Gastrocnemius medialis (tissue), 4 donors: ENCODE measurements around the gene GAP43. TPM values are rescaled to one million over a fixed set of nuclear protein-coding genes. Genes with fewer than 3 reads are reported as not detected.

Experiments
- ATAC-seq, 2 donors: fragments of 150-250 bp; one replicate each; pipeline ENCODE4 v1.9.1; 2016
- DNase-seq, 2 donors: peaks; one replicate each; pipeline ENCODE4 v3.0.0-alpha.2; 2019
- H3K27ac ChIP-seq, 4 donors: fragments of 200-600 bp; sonication (generic); 1 replicate in 1 of 4; 2 replicates in 3 of 4; pipeline ENCODE4 v1.5.1; 2016 to 2018; ENCODE audit warnings: mild to moderate bottlenecking in 2 of 4, moderate library complexity in 1 of 4
- H3K27me3 ChIP-seq, 3 donors: fragments of 200-600 bp; sonication (generic) in 2 of 3; 1 replicate in 1 of 3; 2 replicates in 2 of 3; pipeline versions ENCODE4 v1.5.1 to v1.6.0; 2016 to 2019; ENCODE audit warnings: mild to moderate bottlenecking in 1 of 3, moderate library complexity in 1 of 3
- H3K36me3 ChIP-seq, 2 donors: fragments of 200-600 bp; sonication (generic) in 1 of 2; one replicate each; pipeline ENCODE4 v1.5.1; 2017 to 2018
- H3K4me1 ChIP-seq, 2 donors: fragments of 200-600 bp; sonication (generic) in 1 of 2; one replicate each; pipeline ENCODE4 v1.5.1; 2016 to 2017; ENCODE audit warnings: mild to moderate bottlenecking in 2 of 2
- H3K4me3 ChIP-seq, 4 donors: fragments of 200-600 bp; sonication (generic) in 3 of 4; 1 replicate in 1 of 4; 2 replicates in 3 of 4; pipeline ENCODE4 v1.5.1; 2016 to 2019; ENCODE audit warnings: mild to moderate bottlenecking in 2 of 4
- H3K9me3 ChIP-seq, 3 donors: fragments of 200-600 bp; sonication (generic) in 2 of 3; 1 replicate in 1 of 3; 2 replicates in 2 of 3; pipeline ENCODE4 v1.5.1; 2016 to 2019
- CTCF ChIP-seq, 5 experiments: fragments of 450-650 bp in 3 of 5; fragments of 200-600 bp in 2 of 5; sonication (generic) in 2 of 5; IDR thresholded peaks in 4 of 5; conservative IDR thresholded peaks in 1 of 5; 1 replicate in 4 of 5; 2 replicates in 1 of 5; pipeline ENCODE4 v1.5.1; 2016 to 2019; ENCODE audit warnings: antibody characterized with exemption in 5 of 5, mild to moderate bottlenecking in 3 of 5, moderate library complexity in 3 of 5
- POLR2A ChIP-seq, 2 donors: fragments of 450-650 bp; IDR thresholded peaks; one replicate each; pipeline ENCODE4 v1.6.1; 2017; ENCODE audit warnings: antibody characterized with exemption in 2 of 2, mild to moderate bottlenecking in 2 of 2, moderate library complexity in 2 of 2
- in situ Hi-C, 4 donors: fragments of 200-750 bp; cut with MboI; loops; one replicate each; pipeline versions ENCODE4 v1.15.0 to v1.8.0; 2017; ENCODE audit warnings: low sequenced_read_pairs in 4 of 4
- intact Hi-C: fragments of 100-400 bp; cut with DNase I; formaldehyde crosslinking; loops from one replicate; pipeline ENCODE4 v1.15.1; 2023; ENCODE audit warnings: low total_unique reads
- total RNA-seq, 4 donors: library from RNA; depleted of rRNA; stranded (reverse); fragments of >200 nt; gene quantifications; one replicate each; pipeline versions ENCODE4 v1.1.0 to v1.2.3, GENCODE V29; 2016

Gene GAP43
- total RNA-seq, 4 donors from 2014 or later = 0.20 TPM; not detected in 3

GRCh38 chr3:115595611-115596275, 27.6 kb upstream of the GAP43 start:
- no peak for ATAC-seq
- no peak for DNase-seq
- no peaks in the 10 kb centered on the region for H3K9me3 ChIP-seq
- no peaks in the 10 kb centered on the region for H3K36me3 ChIP-seq
- in situ Hi-C loops (no loop called here), intact Hi-C loops (no loop called here)
- no peaks in the 10 kb centered on the region for H3K27me3 ChIP-seq
- TF ChIP-seq CTCF (IDR thresholded peaks at IDR 0.05 in 4 of 5, conservative IDR thresholded peaks at IDR 0.05 in 1 of 5) (no peak), POLR2A (IDR thresholded peaks at IDR 0.05) (no peak)
- no peaks in the 10 kb centered on the region for H3K4me1 ChIP-seq
- H3K27ac ChIP-seq = no peak overlapping the region
- H3K4me3 ChIP-seq = no peak overlapping the region

GRCh38 chr3:115598216-115598615, 25.1 kb upstream of the GAP43 start:
- Histone ChIP-seq H3K4me1 (no peaks in the 10 kb centered on the region), H3K9me3 (no peaks in the 10 kb centered on the region), H3K27ac (no peak overlapping the region), H3K27me3 (no peaks in the 10 kb centered on the region), H3K4me3 (no peak overlapping the region), H3K36me3 (no peaks in the 10 kb centered on the region)
- DNase-seq (no peak), ATAC-seq (no peak)
- in situ Hi-C loops = no loop called here
- TF ChIP-seq POLR2A (IDR thresholded peaks at IDR 0.05) (no peak), CTCF (IDR thresholded peaks at IDR 0.05 in 4 of 5, conservative IDR thresholded peaks at IDR 0.05 in 1 of 5) (no peak)
- intact Hi-C loops = no loop called here

GRCh38 chr3:115602194-115602593, 21.1 kb upstream of the GAP43 start:
- intact Hi-C loops = no loop called here
- TF ChIP-seq CTCF (IDR thresholded peaks at IDR 0.05 in 4 of 5, conservative IDR thresholded peaks at IDR 0.05 in 1 of 5) (no peak), POLR2A (IDR thresholded peaks at IDR 0.05) (no peak)
- in situ Hi-C loops = no loop called here

GRCh38 chr3:115611630-115612029, 11.7 kb upstream of the GAP43 start:
- in situ Hi-C loops (no loop called here), intact Hi-C loops (no loop called here)
- H3K4me3 ChIP-seq = no peak overlapping the region
- TF ChIP-seq POLR2A (IDR thresholded peaks at IDR 0.05) (no peak), CTCF (IDR thresholded peaks at IDR 0.05 in 4 of 5, conservative IDR thresholded peaks at IDR 0.05 in 1 of 5) (no peak)
- no peak for DNase-seq
- ATAC-seq = no peak
- H3K9me3 ChIP-seq = no peaks in the 10 kb centered on the region
- no peaks in the 10 kb centered on the region for H3K27me3 ChIP-seq
- no peaks in the 10 kb centered on the region for H3K36me3 ChIP-seq
- H3K27ac ChIP-seq = no peak overlapping the region
- H3K4me1 ChIP-seq = no peaks in the 10 kb centered on the region

More at GRCh38 chr3:115602194-115602593, 21.1 kb upstream of the GAP43 start:
- DNase-seq = no peak
- H3K27me3 ChIP-seq = no peaks in the 10 kb centered on the region
- no peak for ATAC-seq
- no peaks in the 10 kb centered on the region for H3K36me3 ChIP-seq
- H3K27ac ChIP-seq = no peak overlapping the region
- no peaks in the 10 kb centered on the region for H3K4me1 ChIP-seq
- no peak overlapping the region for H3K4me3 ChIP-seq
- H3K9me3 ChIP-seq = no peaks in the 10 kb centered on the region
